Measurements from ENCODE around the gene MXD4.
A peak's percentile ranks its signal among the peaks of the same experiment; 100 is the strongest.

The MXD4 gene

GRCh38 chr4:2267320-2267811, 5.5 kb upstream of the MXD4 start:
- no peak for DNase-seq
- no peak overlapping the region for H3K27ac Mint-ChIP-seq

GRCh38 chr4:2266821-2267220, 4.9 kb upstream of the MXD4 start:
- TF ChIP-seq CTCF (IDR thresholded peaks at IDR 0.05): no peak
- no peak for DNase-seq
- peaks cover 4% of the 10 kb centered on the region for H3K27me3 Mint-ChIP-seq (ENCODE audit: low read depth, poor library complexity)
- H3K4me1 Mint-ChIP-seq: peaks cover 28% of the 10 kb centered on the region
- no peak overlapping the region for H3K4me3 Mint-ChIP-seq
- H3K9me3 Mint-ChIP-seq: no peaks in the 10 kb centered on the region
- no peak overlapping the region for H3K27ac Mint-ChIP-seq
- H3K36me3 Mint-ChIP-seq (ENCODE audit: low read depth): no peaks in the 10 kb centered on the region

More at GRCh38 chr4:2267320-2267811, 5.5 kb upstream of the MXD4 start:
- Mint-ChIP-seq H3K27me3 (ENCODE audit: low read depth, poor library complexity) (peaks cover 4% of the 10 kb centered on the region), H3K4me3 (no peak overlapping the region), H3K4me1 (peaks cover 30% of the 10 kb centered on the region), H3K36me3 (ENCODE audit: low read depth) (no peaks in the 10 kb centered on the region), H3K9me3 (no peaks in the 10 kb centered on the region)
- no peak for TF ChIP-seq CTCF (IDR thresholded peaks at IDR 0.05)

- peaks cover 4% of the 10 kb centered on the region for H3K27me3 Mint-ChIP-seq (ENCODE audit: low read depth, poor library complexity)
- peaks cover 28% of the 10 kb centered on the region for H3K4me1 Mint-ChIP-seq
- H3K36me3 Mint-ChIP-seq (ENCODE audit: low read depth): no peaks in the 10 kb centered on the region
- no peak overlapping the region for H3K4me3 Mint-ChIP-seq
- DNase-seq: no peak
- no peaks in the 10 kb centered on the region for H3K9me3 Mint-ChIP-seq
- peak overlapping the region; percentile 90 for H3K27ac Mint-ChIP-seq
- TF ChIP-seq CTCF (IDR thresholded peaks at IDR 0.05): no peak
These were observed 4.3 kb upstream of the MXD4 start for GRCh38 chr4:2266181-2266580.

- no peak overlapping the region for H3K4me3 Mint-ChIP-seq
- H3K9me3 Mint-ChIP-seq: no peaks in the 10 kb centered on the region
- DNase-seq: no peak
- no peak overlapping the region for H3K27ac Mint-ChIP-seq
- H3K27me3 Mint-ChIP-seq (ENCODE audit: low read depth, poor library complexity): peaks cover 4% of the 10 kb centered on the region
- no peak for TF ChIP-seq CTCF (IDR thresholded peaks at IDR 0.05)
- H3K4me1 Mint-ChIP-seq: peaks cover 28% of the 10 kb centered on the region
- H3K36me3 Mint-ChIP-seq (ENCODE audit: low read depth): no peaks in the 10 kb centered on the region
These were observed 3.5 kb upstream of the MXD4 start for GRCh38 chr4:2265113-2266110.

GRCh38 chr4:2264481-2265041, 2.7 kb upstream of the MXD4 start:
- no peak for TF ChIP-seq CTCF (IDR thresholded peaks at IDR 0.05)

More at GRCh38 chr4:2264481-2265041, 2.7 kb upstream of the MXD4 start:
- Mint-ChIP-seq H3K36me3 (ENCODE audit: low read depth) (no peaks in the 10 kb centered on the region), H3K27me3 (ENCODE audit: low read depth, poor library complexity) (peaks cover 4% of the 10 kb centered on the region), H3K9me3 (no peaks in the 10 kb centered on the region), H3K27ac (no peak overlapping the region), H3K4me3 (no peak overlapping the region), H3K4me1 (peaks cover 21% of the 10 kb centered on the region)
- DNase-seq: no peak

Data from nephron progenitor cell (in vitro differentiated cells).